ENCODE measurements around the gene UNC5A.

UNC5A gene

GRCh38 chr5:176802116-176802784, 8.1 kb upstream of the UNC5A start:
- DNase-seq = no peak

- DNase-seq = no peak
Measured at GRCh38 chr5:176803068-176803942, 7.1 kb upstream of the UNC5A start.

- no peak for DNase-seq
Measured at GRCh38 chr5:176803943-176804498, 6.3 kb upstream of the UNC5A start.

GRCh38 chr5:176806137-176806536, 4.2 kb upstream of the UNC5A start:
- DNase-seq = no peak

- no peak for DNase-seq
Measured at GRCh38 chr5:176809544-176810080, 747 bp upstream of the UNC5A start.

- no peak for DNase-seq
Measured at GRCh38 chr5:176810687-176811501, 535 bp downstream of the UNC5A start.

GRCh38 chr5:176812269-176813259, 2.2 kb downstream of the UNC5A start:
- DNase-seq = no peak

GRCh38 chr5:176813587-176814312, 3.4 kb downstream of the UNC5A start:
- no peak for DNase-seq

GRCh38 chr5:176814313-176814685, 3.9 kb downstream of the UNC5A start:
- no peak for DNase-seq

- no peak for DNase-seq
Measured at GRCh38 chr5:176814836-176815438, 4.6 kb downstream of the UNC5A start.

GRCh38 chr5:176816043-176816745, 5.8 kb downstream of the UNC5A start:
- peak; percentile 74 for DNase-seq

GRCh38 chr5:176816791-176817347, 6.5 kb downstream of the UNC5A start:
- no peak for DNase-seq

- DNase-seq = peak; percentile 85
Measured at GRCh38 chr5:176817369-176817840, 7.0 kb downstream of the UNC5A start.

- DNase-seq = no peak
Measured at GRCh38 chr5:176817841-176818377, 7.5 kb downstream of the UNC5A start.

- no peak for DNase-seq
Measured at GRCh38 chr5:176818391-176819098, 8.2 kb downstream of the UNC5A start.

- no peak for DNase-seq
Measured at GRCh38 chr5:176819476-176819875, 9.1 kb downstream of the UNC5A start.

GRCh38 chr5:176820937-176821336, 10.6 kb downstream of the UNC5A start:
- DNase-seq = no peak

- DNase-seq = no peak
Measured at GRCh38 chr5:176821441-176821840, 11.1 kb downstream of the UNC5A start.

All from NCI-H510A (cell line).